NCI-H446 (cell line): Measurements from ENCODE around the gene ACTR2.
"Not testable (repeated sequence)": the region's sequence is repeated elsewhere in the genome, so short reads cannot be mapped to it uniquely, and the experiment has no call there.

Source experiments
- DNase-seq, 2 experiments: peaks; one replicate each; lab custom pipeline; 2025; lab: John Stamatoyannopoulos, UW

ACTR2 gene

DNA sequence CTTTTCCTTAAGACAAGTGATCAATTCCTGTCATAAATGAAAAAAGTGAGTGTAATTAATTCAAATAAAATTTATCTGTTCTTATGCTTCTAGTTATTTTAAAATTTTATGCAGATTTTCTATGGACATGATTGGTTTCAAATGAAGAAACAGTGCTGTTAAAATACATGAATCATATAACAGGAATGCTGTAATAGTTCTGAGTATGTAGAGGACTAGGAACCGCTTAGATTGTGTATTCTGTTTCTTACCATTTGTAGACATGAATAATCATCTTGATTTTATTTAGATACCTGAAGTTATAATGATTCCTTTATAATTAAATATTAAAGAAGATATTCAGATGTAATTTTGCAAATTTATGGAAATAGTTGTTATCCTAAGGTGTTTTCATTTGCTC lies 3.5 kb downstream of the ACTR2 start:
- no peak for DNase-seq

DNA sequence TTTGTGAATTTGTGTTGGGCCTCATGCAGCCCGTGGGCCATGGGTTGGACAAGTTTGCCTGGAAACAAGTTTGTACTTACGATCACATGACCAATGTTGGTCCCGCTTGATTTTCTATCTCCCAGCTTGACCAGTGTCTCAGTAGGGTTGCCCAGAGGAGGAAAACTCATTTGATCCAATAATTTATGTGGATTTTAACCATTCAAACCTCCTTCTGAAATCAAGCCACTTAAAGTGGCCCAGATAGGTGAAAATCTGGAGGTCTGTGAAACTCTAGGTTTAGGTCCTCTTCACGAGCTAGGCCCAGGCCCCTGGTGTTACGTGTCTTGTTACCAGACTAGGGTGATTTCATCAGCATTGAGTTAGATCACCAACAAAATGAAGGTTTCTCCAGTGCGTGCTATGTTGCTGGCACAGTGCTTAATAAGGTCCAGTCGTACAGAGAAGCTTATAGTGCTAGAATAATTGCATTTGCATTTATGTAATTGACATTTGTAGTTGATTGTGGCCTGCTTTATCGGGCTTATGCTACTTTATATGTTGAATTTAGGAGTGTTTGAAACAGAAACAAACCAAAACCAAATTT lies 4.4 kb downstream of the ACTR2 start:
- DNase-seq = no peak

DNA sequence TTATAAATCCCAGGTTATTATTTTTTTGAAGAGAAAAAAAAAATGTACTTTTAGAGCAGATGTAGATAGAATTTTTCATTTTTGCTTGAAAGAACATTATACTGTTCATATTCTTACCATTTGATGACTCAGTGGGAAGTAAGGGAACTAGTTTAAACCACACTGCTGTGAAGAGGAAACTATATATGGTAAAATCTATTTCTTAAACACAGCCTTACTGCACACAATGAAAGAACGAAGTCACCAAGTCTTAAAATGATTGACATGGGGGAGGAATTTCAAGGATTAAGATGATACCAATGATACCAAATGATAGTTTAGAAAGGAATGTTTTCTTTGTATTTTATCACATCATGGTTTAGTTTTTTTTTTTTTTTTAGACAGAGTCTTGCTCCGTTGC lies 5.0 kb downstream of the ACTR2 start:
- no peak for DNase-seq

DNA sequence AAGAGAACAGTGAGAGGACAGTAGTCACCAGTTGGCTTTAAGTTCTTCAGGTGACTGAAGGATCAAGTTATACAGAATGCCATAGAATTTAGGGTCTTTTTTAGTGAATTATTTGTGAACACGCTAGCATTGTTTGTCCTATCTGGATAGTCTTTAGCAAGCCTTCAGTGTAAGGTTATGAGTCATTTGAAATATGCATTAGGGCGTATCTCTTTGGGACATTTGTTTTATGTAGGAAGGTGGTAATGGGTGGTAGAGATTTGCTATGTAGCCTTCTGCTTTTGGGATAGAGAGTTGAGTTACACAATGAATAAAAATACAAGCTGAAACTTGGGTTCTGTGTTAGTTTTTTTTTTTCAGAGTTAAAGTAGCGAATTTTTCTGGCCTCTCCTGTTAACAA lies 13.0 kb downstream of the ACTR2 start:
- no peak for DNase-seq

DNA sequence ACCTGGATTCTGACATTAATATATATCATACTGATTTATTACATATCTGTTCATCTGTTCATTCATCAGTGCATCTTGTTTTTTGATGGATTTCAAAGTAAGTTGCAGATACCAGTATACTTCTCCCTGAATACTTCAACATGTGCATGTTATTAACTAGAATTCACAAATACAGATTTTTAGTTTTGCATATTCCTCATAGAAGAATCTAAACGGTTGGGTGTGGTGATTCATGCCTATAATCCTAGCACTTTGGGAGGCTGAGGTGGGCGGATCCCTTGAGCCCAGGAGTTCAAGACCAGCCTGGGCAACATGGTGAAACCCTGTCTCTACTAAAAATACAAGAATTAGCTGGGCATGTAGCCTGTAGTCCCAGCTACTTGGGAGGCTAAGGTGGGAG lies 16.8 kb downstream of the ACTR2 start:
- DNase-seq = not testable (repeated sequence)

DNA sequence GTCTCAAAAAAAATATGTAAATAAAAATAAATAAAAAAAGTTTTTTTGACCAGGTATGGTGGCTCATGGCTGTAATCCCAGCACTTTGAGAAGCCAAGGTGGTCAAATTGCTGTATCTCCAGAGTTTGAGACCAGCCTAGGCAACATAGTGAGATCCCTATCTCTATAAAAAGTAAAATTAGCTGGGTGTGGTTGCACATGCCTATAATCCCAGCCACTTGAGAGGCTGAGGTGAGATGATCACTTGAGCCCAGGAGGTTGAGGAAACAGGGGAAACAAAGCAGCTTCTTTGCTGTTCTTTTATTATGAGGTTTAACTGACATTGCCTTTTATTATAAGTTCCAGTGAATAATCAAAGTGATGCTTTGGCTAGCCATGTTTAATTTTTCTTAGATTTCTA lies 25.0 kb downstream of the ACTR2 start:
- no peak for DNase-seq

DNA sequence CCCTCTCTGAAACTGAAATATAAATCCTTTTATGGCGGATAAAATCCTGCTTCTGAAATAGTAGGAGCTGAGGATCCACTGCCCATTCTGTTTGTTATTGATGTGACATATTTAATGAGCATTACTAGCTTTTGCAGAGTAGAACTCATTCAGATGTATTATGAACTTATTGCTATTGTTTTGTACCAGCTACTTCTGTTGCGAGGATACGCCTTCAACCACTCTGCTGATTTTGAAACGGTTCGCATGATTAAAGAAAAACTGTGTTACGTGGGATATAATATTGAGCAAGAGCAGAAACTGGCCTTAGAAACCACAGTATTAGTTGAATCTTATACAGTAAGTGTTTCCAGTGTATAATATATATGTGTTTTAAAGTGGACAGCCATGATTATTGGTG lies 27.7 kb downstream of the ACTR2 start:
- no peak for DNase-seq

DNA sequence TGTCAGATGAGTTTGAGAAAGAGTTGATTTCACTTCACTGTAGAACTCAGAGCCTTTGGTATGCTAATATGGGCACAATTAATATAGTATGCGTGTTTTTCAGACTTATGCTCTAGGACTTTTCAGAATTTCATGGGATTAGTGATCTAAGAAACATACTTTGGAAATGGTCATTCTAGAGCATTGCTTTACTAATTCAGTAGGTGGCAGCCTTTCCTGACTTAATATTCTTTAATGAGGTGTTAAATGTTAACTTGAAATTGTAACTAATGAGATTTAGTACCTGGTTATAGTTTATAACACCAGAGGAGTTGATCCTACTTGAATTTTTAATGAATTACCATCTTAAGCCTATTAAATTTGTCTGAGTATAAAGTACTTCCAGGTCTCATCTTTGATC lies 28.4 kb downstream of the ACTR2 start:
- no peak for DNase-seq

DNA sequence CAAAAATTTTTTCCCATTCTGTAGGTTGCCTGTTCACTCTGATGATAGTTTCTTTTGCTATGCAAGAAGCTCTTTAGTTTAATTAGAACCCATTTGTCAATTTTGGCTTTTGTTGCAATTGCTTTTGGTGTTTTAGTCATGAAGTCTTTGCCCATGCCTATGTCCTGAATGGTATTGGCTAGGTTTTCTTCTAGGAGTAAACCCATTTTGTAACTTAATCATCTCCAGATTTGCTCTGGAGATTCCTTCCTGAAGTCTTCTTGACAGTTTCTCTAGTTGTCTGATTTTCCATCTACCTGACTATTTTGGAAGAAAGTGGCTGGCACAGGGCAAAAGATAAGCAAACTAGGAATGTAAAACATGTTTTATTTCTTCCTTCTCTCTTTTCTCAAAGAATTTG lies 30.2 kb downstream of the ACTR2 start:
- DNase-seq = not testable (repeated sequence)

DNA sequence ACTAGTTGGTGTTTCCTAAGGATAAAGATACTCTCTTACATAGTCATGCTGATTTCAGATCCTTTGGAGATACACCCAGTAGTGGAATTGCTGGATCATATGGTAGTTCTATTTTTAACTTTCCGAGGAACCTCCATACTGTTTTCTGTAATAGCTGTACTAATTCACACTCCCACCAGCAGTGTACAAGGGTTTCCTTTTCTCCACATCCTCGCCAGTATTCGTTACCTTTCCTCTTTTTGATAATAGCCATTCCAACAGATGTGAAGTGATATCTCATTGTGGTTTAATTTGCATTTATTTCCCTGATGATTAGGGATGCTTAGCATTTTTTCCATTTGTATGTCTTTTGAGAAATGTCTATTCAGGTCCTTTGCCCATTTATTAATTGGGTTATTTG lies 34.0 kb downstream of the ACTR2 start:
- DNase-seq = no peak

DNA sequence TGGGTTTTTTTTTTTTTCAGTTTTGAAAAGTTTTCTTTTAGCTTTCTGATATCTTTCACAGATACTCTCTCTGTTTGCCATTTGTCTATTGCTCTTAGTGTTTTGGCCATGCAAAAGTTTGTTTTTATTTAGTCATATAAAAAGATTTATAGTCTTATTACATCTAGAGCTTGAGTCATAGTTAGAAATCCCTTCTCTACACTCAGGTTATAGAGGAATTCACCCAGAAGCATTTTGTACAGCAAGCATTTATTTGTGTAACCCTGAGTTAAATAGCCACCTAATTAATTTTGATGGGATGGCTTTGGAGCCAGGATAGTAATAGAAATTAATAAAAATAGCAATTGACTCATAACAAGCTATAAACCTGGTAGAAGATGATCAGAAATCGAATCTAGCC lies 35.6 kb downstream of the ACTR2 start:
- DNase-seq = no peak

DNA sequence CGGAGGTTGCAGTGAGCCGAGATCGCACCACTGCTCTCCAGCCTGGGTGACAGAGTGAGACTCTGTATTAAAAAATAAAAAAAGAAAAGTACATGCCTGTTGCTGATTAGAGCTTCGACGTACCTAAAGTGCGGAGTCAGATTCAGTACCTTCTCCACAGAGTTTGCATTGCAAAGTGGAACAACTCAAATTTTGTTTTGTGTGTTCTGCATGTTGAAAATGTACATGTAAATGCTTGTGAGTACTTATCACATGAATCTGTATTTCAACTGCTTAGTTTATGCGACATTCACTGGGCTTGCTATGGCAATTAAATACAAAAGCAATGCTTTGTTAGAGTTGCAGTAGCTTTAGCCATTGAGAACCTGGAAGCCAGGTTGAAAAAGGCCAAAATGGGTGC lies 36.4 kb downstream of the ACTR2 start:
- DNase-seq = no peak

DNA sequence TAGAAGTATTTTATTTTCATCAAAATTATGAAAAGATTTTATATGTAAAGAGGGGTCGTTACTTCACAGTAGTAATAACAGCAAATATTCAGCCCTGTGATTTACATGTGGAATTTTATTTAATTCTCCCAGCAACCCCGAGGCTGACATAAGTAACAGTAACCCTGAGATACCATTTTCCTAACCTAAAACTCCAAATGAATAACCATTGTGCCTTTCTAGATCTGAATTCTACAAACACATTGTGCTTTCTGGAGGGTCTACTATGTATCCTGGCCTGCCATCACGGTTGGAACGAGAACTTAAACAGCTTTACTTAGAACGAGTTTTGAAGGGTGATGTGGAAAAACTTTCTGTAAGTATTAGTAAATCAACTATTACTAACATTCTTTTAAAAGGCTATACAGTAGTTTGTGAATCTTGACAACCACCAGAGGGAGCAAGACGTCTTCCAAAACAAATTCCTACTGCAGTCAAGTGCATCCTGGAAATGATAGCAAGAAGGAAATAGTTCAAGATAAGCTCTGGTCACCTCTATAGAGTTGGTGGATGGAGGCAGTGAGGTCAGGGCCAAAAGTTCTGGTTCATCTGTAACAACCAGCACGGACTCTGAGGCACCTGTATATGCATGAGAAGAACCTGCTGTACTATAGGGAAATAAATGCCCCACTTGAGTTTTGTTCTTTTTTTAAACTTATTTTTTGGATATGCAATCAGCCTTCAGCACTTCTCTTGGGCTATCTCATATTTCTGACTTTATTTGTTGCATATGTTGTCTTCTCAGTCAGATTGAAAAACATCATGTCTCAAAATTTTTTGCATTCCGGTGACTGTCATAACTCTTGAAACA lies 37.4 kb downstream of the ACTR2 start:
- peak; percentile 43 to 62 for DNase-seq

DNA sequence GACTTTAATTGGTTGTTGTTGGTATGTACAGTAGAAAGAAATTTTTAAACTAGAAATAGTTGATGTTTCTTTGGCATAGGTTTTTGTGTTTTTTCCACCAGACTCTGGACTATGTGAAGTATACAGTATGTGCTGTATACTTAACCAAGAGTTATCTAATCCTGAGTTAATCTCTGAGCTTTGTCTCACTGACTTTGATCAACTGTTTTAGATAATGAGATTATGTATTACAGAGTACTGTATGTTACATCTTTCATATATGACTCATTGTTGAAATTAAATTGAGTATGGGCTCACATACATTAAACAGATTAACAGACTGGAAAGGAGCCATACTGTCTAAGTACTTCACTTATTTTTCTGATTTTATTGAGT lies 38.0 kb downstream of the ACTR2 start:
- DNase-seq = no peak

DNA sequence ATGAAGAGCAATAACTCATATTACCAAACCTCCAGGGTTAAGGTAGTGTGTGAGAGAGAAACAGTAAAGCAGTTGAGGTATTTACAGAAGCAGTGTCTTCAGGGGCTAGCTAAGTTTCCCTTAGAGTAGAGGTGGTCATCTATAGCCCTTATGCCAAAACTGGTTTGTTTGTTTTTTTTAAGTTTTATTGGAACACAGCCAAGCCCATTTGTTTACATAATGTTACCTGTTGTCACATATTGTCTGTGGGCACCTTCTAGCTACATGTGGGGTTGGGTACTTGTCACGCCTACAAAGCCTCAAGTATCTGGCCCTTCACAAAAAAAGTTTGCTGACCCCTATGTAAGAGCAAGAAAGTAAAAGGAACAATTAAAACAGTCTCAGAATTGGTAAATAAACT lies 39.4 kb downstream of the ACTR2 start:
- DNase-seq = no peak

DNA sequence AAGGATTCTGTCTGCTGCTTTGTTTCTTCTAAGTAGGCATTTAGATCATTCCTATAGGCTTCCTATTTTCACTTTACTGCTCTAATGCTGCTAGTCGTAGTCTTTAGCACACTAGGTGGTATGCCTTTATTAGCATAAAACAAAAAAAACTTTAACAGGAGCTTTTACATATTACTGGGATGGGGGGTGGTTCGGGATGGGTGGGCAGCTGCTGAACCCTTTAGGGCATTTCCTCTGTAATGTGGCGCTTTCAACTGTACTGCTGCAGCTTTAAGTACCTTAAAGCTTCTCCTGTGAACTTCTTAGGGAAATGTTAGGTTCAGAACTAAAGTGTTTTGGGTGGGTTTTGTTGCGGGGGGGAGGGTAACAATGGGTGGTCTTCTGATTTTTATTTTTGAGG lies 41.3 kb downstream of the ACTR2 start:
- DNase-seq = no peak

DNA sequence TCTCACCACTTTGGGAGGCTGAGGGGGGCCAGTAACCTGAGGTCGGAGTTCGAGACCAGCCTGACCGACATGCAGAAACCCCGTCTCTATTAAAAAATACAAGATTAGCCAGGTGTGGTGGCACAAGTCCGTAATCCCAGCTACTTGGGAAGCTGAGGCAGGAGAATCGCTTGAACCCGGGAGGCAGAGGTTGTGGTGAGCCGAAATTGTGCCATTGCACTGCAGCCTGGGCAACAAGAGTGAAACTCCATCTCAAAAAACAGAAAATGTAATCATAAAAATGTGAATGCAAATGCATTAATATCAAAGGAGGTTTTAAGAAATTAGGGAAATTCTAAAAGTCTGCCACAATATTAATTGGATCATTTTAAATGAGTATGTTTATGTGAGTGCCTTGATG lies 45.7 kb downstream of the ACTR2 start:
- DNase-seq = no peak

DNA sequence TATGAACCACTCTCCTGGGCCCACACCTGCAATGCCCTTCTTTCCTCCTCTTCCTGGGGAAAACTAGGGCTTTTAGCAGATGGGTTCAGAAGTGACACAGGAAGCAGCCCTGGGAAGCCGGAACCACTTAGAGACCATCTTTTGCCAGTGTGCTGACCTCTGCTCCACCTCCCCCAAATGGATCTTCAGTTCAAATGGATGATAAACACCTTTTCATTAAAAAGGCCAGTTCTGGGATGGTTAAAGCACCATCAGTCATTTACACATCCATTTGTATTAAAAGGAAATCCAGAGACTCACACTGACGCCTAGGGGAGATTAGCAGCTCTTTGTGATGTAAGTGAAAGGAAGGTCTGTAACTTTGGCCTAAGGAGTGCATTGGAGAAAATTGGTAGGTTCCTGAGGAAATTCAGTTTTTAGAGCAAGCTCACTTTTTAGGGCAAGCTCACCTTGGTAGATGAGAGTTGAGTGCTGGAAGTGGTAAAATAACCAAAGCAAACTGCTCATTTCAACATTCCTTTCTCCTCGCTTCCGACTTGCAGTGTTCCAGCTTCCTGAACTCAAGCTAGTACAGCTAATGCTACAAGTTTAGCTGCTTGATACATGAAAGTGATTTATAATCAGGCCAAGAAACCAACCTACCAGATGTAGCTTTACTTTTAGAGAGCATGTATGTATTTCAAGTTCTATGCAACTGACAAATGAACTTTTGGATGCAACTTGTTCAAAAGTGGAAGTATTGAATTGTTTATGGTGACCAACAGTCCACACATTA lies 47.7 kb downstream of the ACTR2 start:
- DNase-seq = no peak

DNA sequence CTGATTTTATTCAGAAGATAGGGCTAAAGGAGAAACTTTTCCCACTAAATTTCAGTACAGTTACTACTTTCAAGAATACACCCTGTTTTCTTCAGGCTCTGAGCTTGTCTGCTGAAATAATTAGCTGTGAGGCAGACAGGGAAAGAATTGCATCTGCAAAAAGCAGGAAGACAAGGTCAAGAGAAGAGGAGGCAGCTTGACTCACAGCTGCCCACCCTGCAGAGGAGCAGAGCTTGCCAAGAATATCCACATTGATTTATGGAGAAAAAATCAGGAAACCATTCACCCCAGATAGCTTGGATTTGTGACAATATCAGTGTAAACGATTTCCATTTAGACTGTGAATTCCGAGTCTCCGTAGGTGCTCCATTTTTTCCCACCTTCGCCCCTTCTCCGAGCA lies 49.0 kb downstream of the ACTR2 start:
- DNase-seq = peak in 1 of 2 experiments; percentile 32

DNA sequence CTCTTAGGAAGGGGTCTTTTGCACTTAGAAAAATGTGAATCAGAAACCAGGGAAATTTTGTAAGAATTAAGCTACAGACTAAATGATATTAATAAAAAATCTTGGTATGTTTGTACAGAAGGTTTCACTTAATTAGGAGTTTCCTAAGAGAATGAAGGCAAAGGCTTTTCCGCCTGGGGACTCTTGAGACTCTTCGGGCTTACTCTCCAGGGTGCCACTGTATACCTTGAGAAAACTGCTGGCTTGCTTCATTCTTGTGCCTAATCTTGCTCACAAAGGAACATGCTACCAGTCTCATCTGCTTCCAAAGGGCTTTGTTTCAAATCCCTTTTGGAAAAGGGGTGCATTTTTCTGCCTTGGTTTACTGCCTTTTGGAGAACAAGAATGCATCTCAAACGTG lies 49.5 kb downstream of the ACTR2 start:
- no peak for DNase-seq

DNA sequence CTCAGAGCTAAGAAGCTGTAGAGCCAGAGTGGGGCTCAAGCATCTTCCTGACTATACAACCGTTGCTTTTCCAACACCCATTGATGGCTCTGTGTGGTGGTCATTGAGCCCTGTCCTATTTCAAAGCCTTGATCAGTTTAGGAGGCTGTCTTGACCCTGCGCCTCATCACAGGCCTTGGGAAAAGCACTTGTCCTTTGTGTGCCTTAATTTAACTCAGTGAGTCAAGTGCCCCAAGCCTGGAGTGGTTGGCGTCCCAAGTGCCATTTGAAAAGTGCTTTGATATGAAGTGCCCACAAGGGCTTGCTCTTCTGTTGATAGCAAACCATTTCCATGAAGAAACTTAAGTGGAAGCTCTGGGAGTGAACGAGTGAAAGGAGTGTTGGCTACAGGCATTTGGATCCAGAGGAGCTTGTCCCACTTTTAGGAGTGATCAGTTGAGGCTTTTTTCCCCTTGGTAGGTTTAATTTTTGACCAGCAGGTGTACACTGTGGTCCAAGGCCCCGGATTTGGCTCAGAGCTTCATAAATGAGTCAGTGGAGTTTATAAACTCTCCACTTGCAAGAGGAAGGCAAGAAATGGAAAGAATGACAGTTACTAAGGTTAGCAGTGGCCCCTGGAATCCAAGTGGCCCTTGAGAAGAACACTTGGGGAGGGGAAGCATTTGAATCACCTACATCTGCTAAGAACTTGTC lies 50.3 kb downstream of the ACTR2 start:
- DNase-seq = no peak

DNA sequence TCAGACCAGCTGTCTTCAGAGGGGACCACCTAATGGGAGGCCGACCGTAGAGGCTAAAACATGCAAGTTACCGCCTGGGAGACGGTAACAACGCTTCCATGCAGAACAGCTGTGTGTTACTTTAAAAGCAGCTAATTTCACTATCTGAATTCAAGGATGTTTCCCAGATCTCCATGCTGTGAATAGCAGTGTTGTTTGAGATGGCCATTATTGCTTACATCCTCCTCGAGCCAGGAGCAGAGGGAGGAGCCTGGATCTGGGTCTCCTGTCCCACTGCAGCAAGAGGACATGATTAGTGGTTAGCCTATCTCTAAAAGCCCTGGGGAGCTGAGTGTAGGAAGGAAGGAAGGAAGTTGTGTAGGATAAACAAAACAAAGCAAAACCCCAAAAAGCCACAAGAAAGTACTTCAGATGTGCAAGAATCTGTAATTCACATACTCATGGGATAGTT lies 50.9 kb downstream of the ACTR2 start:
- no peak for DNase-seq

DNA sequence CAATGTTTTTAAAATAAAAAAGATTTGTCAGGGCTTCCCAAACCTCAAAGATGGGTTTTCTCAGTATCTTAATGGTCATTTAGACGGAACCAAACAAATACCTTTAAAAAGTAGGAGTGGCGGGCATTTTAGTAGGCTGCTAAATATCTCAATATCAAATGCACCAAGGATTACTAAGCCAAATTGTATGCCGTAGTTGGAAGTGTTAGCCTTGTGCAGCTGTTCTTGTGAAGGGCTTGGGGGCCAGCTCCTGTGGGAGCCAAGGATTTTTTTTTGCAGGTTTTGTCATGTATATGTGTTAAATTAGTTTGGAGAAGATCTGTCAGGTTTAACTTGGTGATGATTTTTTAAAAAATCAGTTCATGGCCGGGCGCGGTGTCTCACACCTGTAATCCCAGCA lies 52.1 kb downstream of the ACTR2 start:
- no peak for DNase-seq
